ENCODE results near the gene PNMT.
"Not testable (repeated sequence)": the region's sequence is repeated elsewhere in the genome, so short reads cannot be mapped to it uniquely, and the experiment has no call there.

The PNMT gene

GRCh38 chr17:39687546-39688474 lies 19.6 kb downstream of the PNMT start, which contains the start of gene PGAP3:
Gene PGAP3, minus strand, starts transcription at chr17:39688057. Its CDS starts 43 bp downstream, at chr17:39688014.
- no peaks in the 10 kb centered on the region for H3K9me3 ChIP-seq (ENCODE audit: control insufficient read depth in 1 of 2, low read length in 2 of 2)
- H3K36me3 ChIP-seq (ENCODE audit: control insufficient read depth in 1 of 2, insufficient read depth in 2 of 2, low read length in 2 of 2), result peaks cover 0 to 20% of the 10 kb centered on the region in 2 donors
- H3K4me3 ChIP-seq (ENCODE audit: low read depth in 1 of 2, low read length in 2 of 2), result peak within 1 kb of the TSS; percentile 85 to 88
- H3K9ac ChIP-seq (ENCODE audit: low read depth in 1 of 2, low read length in 2 of 2), result peak within 1 kb of the TSS; percentile 71 to 72
- no peaks in the 10 kb centered on the region for H3K27me3 ChIP-seq (ENCODE audit: control insufficient read depth in 1 of 2, insufficient read depth in 2 of 2, low read length in 2 of 2)
- H3K4me1 ChIP-seq (ENCODE audit: control insufficient read depth in 1 of 2, insufficient read depth in 2 of 2, low read length in 2 of 2), result peaks cover 16 to 27% of the 10 kb centered on the region in 2 donors
- H3K27ac ChIP-seq (ENCODE audit: low read depth, low read length), result peak within 1 kb of the TSS; percentile 95

DNA sequence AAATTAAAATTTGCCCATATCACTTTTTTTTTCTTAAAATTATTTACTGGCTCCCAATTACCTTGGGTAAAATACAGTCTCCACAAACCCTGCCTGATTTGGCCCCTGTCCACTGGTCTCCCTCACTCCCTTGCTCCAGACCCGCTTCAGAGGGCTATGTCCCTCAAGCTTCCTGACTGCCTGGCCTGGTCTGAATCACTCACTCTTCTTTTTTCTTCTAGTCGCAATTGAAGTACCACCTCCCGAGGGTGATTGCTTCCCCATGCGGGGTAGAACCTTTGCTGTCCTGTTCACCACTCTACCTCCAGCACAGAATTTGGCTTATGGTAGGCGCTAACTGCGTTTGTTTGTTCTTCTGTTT lies 20.2 kb downstream of the PNMT start:
- Histone ChIP-seq H3K27ac (ENCODE audit: low read depth, low read length) (peak overlapping the region; percentile 95), H3K27me3 (ENCODE audit: control insufficient read depth in 1 of 2, insufficient read depth in 2 of 2, low read length in 2 of 2) (no peaks in the 10 kb centered on the region), H3K9ac (ENCODE audit: low read depth in 1 of 2, low read length in 2 of 2) (peak overlapping the region; percentile 71 to 72), H3K36me3 (ENCODE audit: control insufficient read depth in 1 of 2, insufficient read depth in 2 of 2, low read length in 2 of 2) (peaks cover 0 to 15% of the 10 kb centered on the region in 2 donors), H3K9me3 (ENCODE audit: control insufficient read depth in 1 of 2, low read length in 2 of 2) (no peaks in the 10 kb centered on the region), H3K4me3 (ENCODE audit: low read depth in 1 of 2, low read length in 2 of 2) (peak overlapping the region; percentile 85 to 88), H3K4me1 (ENCODE audit: control insufficient read depth in 1 of 2, insufficient read depth in 2 of 2, low read length in 2 of 2) (peaks cover 16 to 27% of the 10 kb centered on the region in 2 donors)

- H3K9ac ChIP-seq (ENCODE audit: low read depth in 1 of 2, low read length in 2 of 2), result peak overlapping the region in 1 of 2 donors; percentile 72
- peaks cover 16 to 27% of the 10 kb centered on the region in 2 donors for H3K4me1 ChIP-seq (ENCODE audit: control insufficient read depth in 1 of 2, insufficient read depth in 2 of 2, low read length in 2 of 2)
- H3K27me3 ChIP-seq (ENCODE audit: control insufficient read depth in 1 of 2, insufficient read depth in 2 of 2, low read length in 2 of 2), result no peaks in the 10 kb centered on the region
- no peaks in the 10 kb centered on the region for H3K9me3 ChIP-seq (ENCODE audit: control insufficient read depth in 1 of 2, low read length in 2 of 2)
- peak overlapping the region in 1 of 2 donors; percentile 85 for H3K4me3 ChIP-seq (ENCODE audit: low read depth in 1 of 2, low read length in 2 of 2)
- H3K36me3 ChIP-seq (ENCODE audit: control insufficient read depth in 1 of 2, insufficient read depth in 2 of 2, low read length in 2 of 2), result peaks cover 0 to 13% of the 10 kb centered on the region in 2 donors
- H3K27ac ChIP-seq (ENCODE audit: low read depth, low read length), result no peak overlapping the region
Observed at GRCh38 chr17:39688945-39689344, 20.7 kb downstream of the PNMT start.

DNA sequence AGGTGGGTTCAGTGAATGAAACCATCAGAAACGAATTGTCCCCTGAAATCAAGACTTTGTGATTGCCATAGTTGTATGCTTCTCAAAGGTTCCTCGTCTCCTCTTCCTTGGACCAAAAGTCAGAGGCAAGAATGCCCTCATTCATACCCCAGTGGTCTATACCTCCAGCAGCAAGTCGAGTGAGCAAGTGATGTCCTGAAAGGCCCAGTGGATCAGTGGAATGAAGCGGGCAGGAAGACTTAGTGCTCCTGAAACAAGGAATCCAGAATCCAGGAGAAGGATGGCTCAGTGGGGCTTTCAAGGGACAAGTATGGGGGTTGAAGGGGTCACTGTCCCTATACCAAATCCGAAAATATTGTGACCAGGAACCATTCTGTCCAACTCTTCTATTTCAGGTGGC lies 26.3 kb downstream of the PNMT start:
- Histone ChIP-seq H3K27me3 (ENCODE audit: control insufficient read depth in 1 of 2, insufficient read depth in 2 of 2, low read length in 2 of 2) (no peaks in the 10 kb centered on the region), H3K4me3 (ENCODE audit: low read depth in 1 of 2, low read length in 2 of 2) (no peak overlapping the region), H3K27ac (ENCODE audit: low read depth, low read length) (peak overlapping the region; percentile 2), H3K36me3 (ENCODE audit: control insufficient read depth in 1 of 2, insufficient read depth in 2 of 2, low read length in 2 of 2) (no peaks in the 10 kb centered on the region), H3K9me3 (ENCODE audit: control insufficient read depth in 1 of 2, low read length in 2 of 2) (no peaks in the 10 kb centered on the region), H3K4me1 (ENCODE audit: control insufficient read depth in 1 of 2, insufficient read depth in 2 of 2, low read length in 2 of 2) (peaks cover 14 to 18% of the 10 kb centered on the region in 2 donors), H3K9ac (ENCODE audit: low read depth in 1 of 2, low read length in 2 of 2) (no peak overlapping the region)

GRCh38 chr17:39695089-39695474 lies 26.8 kb downstream of the PNMT start:
- Histone ChIP-seq H3K9ac (ENCODE audit: low read depth in 1 of 2, low read length in 2 of 2) (no peak overlapping the region), H3K27me3 (ENCODE audit: control insufficient read depth in 1 of 2, insufficient read depth in 2 of 2, low read length in 2 of 2) (no peaks in the 10 kb centered on the region), H3K9me3 (ENCODE audit: control insufficient read depth in 1 of 2, low read length in 2 of 2) (no peaks in the 10 kb centered on the region), H3K4me3 (ENCODE audit: low read depth in 1 of 2, low read length in 2 of 2) (no peak overlapping the region), H3K4me1 (ENCODE audit: control insufficient read depth in 1 of 2, insufficient read depth in 2 of 2, low read length in 2 of 2) (peaks cover 14 to 18% of the 10 kb centered on the region in 2 donors), H3K36me3 (ENCODE audit: control insufficient read depth in 1 of 2, insufficient read depth in 2 of 2, low read length in 2 of 2) (no peaks in the 10 kb centered on the region), H3K27ac (ENCODE audit: low read depth, low read length) (peak overlapping the region; percentile 2)

DNA sequence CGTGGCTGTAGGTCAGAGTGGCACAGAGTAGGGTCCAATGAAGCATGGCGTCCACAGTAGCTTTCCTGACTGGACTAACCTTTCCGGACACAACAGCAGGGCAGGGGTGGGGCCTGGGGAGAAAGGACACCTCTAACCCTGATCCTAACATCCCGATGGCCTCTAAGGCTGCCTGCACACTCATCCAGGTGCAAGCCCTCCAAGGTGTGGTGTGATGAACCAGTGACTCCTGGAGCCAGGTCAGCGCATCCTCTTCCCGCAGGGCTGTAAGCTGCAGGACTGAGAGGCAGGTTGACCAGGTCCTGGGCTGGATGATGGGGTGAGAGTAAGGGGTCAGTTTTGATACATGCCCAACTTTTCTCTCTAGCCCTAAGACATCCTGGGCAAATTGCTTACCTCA lies 28.5 kb downstream of the PNMT start:
- Histone ChIP-seq H3K9me3 (ENCODE audit: control insufficient read depth in 1 of 2, low read length in 2 of 2) (no peaks in the 10 kb centered on the region), H3K9ac (ENCODE audit: low read depth in 1 of 2, low read length in 2 of 2) (no peak overlapping the region), H3K27me3 (ENCODE audit: control insufficient read depth in 1 of 2, insufficient read depth in 2 of 2, low read length in 2 of 2) (no peaks in the 10 kb centered on the region), H3K27ac (ENCODE audit: low read depth, low read length) (no peak overlapping the region), H3K4me1 (ENCODE audit: control insufficient read depth in 1 of 2, insufficient read depth in 2 of 2, low read length in 2 of 2) (peaks cover 15 to 24% of the 10 kb centered on the region in 2 donors), H3K4me3 (ENCODE audit: low read depth in 1 of 2, low read length in 2 of 2) (no peak overlapping the region), H3K36me3 (ENCODE audit: control insufficient read depth in 1 of 2, insufficient read depth in 2 of 2, low read length in 2 of 2) (no peaks in the 10 kb centered on the region)

DNA sequence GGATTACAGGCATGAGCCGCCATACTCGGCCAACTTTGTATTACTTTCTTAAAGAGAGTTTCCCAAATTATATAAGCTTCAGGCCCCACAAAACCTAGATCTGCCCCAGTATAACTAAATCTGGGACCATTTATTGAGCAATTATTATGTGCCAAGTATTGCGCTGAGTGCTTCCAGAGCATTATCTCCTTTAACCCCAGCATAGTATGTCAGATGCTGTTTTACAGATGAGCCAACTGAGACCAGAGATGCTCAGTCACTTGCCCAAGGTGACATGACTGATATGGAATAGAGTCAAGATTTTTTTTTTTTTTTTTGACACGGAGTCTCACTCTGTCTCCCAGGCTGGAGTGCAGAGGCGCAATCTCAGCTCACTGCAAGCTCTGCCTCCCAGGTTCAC lies 29.7 kb downstream of the PNMT start:
- no peaks in the 10 kb centered on the region for H3K9me3 ChIP-seq (ENCODE audit: control insufficient read depth in 1 of 2, low read length in 2 of 2)
- H3K4me3 ChIP-seq (ENCODE audit: low read depth in 1 of 2, low read length in 2 of 2), result no peak overlapping the region
- no peaks in the 10 kb centered on the region for H3K27me3 ChIP-seq (ENCODE audit: control insufficient read depth in 1 of 2, insufficient read depth in 2 of 2, low read length in 2 of 2)
- H3K27ac ChIP-seq (ENCODE audit: low read depth, low read length), result no peak overlapping the region
- H3K4me1 ChIP-seq (ENCODE audit: control insufficient read depth in 1 of 2, insufficient read depth in 2 of 2, low read length in 2 of 2), result peaks cover 28 to 34% of the 10 kb centered on the region in 2 donors
- H3K9ac ChIP-seq (ENCODE audit: low read depth in 1 of 2, low read length in 2 of 2), result no peak overlapping the region
- no peaks in the 10 kb centered on the region for H3K36me3 ChIP-seq (ENCODE audit: control insufficient read depth in 1 of 2, insufficient read depth in 2 of 2, low read length in 2 of 2)

DNA sequence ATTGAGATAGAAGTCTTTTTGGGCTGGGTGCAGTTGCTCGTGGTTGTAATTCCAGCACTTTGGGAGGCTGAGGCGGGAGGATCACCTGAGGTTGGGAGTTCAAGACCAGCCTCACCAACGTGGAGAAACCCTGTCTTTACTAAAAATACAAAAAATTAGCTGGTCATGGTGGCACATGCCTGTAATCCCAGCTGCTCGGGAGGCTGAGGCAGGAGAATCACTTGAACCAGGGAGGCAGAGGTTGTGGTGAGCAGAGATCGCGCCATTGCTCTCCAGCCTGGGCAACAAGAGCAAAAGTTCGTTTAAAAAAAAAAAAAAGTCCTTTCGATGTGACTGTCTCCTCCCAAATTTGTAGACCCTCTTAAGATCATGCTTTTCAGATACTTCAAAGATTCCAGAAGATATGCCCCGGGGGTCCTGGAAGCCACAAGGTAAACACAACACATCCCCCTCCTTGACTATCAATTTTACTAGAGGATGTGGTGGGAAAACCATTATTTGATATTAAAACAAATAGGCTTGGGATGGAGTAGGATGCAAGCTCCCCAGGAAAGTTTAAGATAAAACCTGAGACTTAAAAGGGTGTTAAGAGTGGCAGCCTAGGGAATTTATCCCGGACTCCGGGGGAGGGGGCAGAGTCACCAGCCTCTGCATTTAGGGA lies 31.0 kb downstream of the PNMT start:
- not testable (repeated sequence) for H3K9me3 ChIP-seq (ENCODE audit: control insufficient read depth in 1 of 2, low read length in 2 of 2); H3K27me3 ChIP-seq (ENCODE audit: control insufficient read depth in 1 of 2, insufficient read depth in 2 of 2, low read length in 2 of 2); H3K36me3 ChIP-seq (ENCODE audit: control insufficient read depth in 1 of 2, insufficient read depth in 2 of 2, low read length in 2 of 2)
- Histone ChIP-seq H3K4me1 (ENCODE audit: control insufficient read depth in 1 of 2, insufficient read depth in 2 of 2, low read length in 2 of 2) (peaks cover 41 to 46% of the 10 kb centered on the region in 2 donors), H3K9ac (ENCODE audit: low read depth in 1 of 2, low read length in 2 of 2) (peak overlapping the region; percentile 73 to 93), H3K27ac (ENCODE audit: low read depth, low read length) (peak overlapping the region; percentile 80), H3K4me3 (ENCODE audit: low read depth in 1 of 2, low read length in 2 of 2) (peak overlapping the region; percentile 73 to 82)

DNA sequence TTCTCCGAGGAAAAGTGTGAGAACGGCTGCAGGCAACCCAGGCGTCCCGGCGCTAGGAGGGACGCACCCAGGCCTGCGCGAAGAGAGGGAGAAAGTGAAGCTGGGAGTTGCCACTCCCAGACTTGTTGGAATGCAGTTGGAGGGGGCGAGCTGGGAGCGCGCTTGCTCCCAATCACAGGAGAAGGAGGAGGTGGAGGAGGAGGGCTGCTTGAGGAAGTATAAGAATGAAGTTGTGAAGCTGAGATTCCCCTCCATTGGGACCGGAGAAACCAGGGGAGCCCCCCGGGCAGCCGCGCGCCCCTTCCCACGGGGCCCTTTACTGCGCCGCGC lies 31.5 kb downstream of the PNMT start, which contains the start of gene ERBB2:
Gene ERBB2 (plus strand): TSS at position 247 of the 330 bp plus-strand sequence. CDS start 175 bp downstream, outside the sequence.
- Histone ChIP-seq H3K27me3 (ENCODE audit: control insufficient read depth in 1 of 2, insufficient read depth in 2 of 2, low read length in 2 of 2) (no peaks in the 10 kb centered on the region), H3K9ac (ENCODE audit: low read depth in 1 of 2, low read length in 2 of 2) (peak within 1 kb of the TSS; percentile 73 to 93), H3K36me3 (ENCODE audit: control insufficient read depth in 1 of 2, insufficient read depth in 2 of 2, low read length in 2 of 2) (no peaks in the 10 kb centered on the region), H3K9me3 (ENCODE audit: control insufficient read depth in 1 of 2, low read length in 2 of 2) (no peaks in the 10 kb centered on the region), H3K27ac (ENCODE audit: low read depth, low read length) (peak within 1 kb of the TSS; percentile 80), H3K4me1 (ENCODE audit: control insufficient read depth in 1 of 2, insufficient read depth in 2 of 2, low read length in 2 of 2) (peaks cover 41 to 46% of the 10 kb centered on the region in 2 donors), H3K4me3 (ENCODE audit: low read depth in 1 of 2, low read length in 2 of 2) (peak within 1 kb of the TSS; percentile 73 to 82)
